ENCODE measurements around the gene PRDM16. TPM values are rescaled to one million over a fixed set of nuclear protein-coding genes. Genes with fewer than 3 reads are reported as not detected.

The PRDM16 gene
- total RNA-seq, 4 donors from 2014 or later = 0.08 to 0.19 (median 0.12) TPM

GRCh38 chr1:3329640-3330281, 260.8 kb downstream of the PRDM16 start:
- DNase-seq = no peak
- WGBS, 2 donors = 79 to 89% methylated on average over 4 to 5 of the region's 12 CpGs
- intact Hi-C loops (cut with DNase I) = no loop called here
- TF ChIP-seq POLR2A (IDR thresholded peaks at IDR 0.05) (no peak), CTCF (IDR thresholded peaks at IDR 0.05) (no peak)
- no peaks in the 10 kb centered on the region for H3K9me3 ChIP-seq
- H3K27ac ChIP-seq = no peak overlapping the region
- peaks cover 0 to 67% (median 0%) of the 10 kb centered on the region in 4 donors for H3K27me3 ChIP-seq
- H3K36me3 ChIP-seq = no peaks in the 10 kb centered on the region
- no peaks in the 10 kb centered on the region for H3K4me1 ChIP-seq
- H3K4me3 ChIP-seq = no peak overlapping the region

DNA sequence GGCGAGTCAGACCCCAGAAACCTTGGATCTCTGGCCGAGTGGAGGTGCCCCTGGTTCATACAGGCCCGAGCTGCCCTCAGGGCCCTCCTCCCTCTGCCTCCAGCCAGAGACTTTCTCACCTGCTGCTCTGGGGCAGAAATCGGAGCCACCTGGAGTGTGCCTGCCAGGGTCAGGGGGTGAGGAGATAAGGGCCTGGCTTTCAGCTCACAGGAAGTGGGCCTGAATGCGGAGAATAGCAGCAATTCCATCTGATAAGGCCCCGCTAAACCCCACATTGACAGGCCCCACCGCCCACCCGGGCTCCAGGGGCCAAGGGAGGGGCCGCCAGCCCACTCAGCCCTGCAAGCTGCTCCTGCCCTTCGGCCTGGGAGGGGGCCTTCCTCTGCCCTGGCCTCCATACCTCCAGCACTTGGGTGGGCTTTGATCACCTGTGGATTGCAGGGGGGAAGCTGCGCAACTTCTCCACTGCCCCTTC, 261.8 kb downstream of the PRDM16 start:
- Histone ChIP-seq H3K9me3 (no peaks in the 10 kb centered on the region), H3K4me1 (no peaks in the 10 kb centered on the region), H3K4me3 (no peak overlapping the region), H3K36me3 (no peaks in the 10 kb centered on the region), H3K27ac (no peak overlapping the region), H3K27me3 (peaks cover 0 to 69% (median 0%) of the 10 kb centered on the region in 4 donors)
- intact Hi-C loops (cut with DNase I) = no loop called here
- DNase-seq = no peak
- WGBS, 2 donors = 65% methylated on average over 5 of the region's 11 CpGs; no CpG with 5 or more reads in 1 of the 2 donors
- TF ChIP-seq CTCF (IDR thresholded peaks at IDR 0.05) (no peak), POLR2A (IDR thresholded peaks at IDR 0.05) (no peak)

- Histone ChIP-seq H3K27ac (no peak overlapping the region), H3K9me3 (no peaks in the 10 kb centered on the region), H3K4me3 (no peak overlapping the region), H3K27me3 (peaks cover 0 to 69% (median 0%) of the 10 kb centered on the region in 4 donors), H3K4me1 (no peaks in the 10 kb centered on the region), H3K36me3 (no peaks in the 10 kb centered on the region)
- TF ChIP-seq POLR2A (IDR thresholded peaks at IDR 0.05) (no peak), CTCF (IDR thresholded peaks at IDR 0.05) (no peak)
- 76% methylated on average over 4 of the region's 14 CpGs; no CpG with 5 or more reads in 1 of the 2 donors for WGBS, 2 donors
- intact Hi-C loops (cut with DNase I) = no loop called here
- DNase-seq = no peak
These were observed 262.6 kb downstream of the PRDM16 start for GRCh38 chr1:3331564-3331963.

DNA sequence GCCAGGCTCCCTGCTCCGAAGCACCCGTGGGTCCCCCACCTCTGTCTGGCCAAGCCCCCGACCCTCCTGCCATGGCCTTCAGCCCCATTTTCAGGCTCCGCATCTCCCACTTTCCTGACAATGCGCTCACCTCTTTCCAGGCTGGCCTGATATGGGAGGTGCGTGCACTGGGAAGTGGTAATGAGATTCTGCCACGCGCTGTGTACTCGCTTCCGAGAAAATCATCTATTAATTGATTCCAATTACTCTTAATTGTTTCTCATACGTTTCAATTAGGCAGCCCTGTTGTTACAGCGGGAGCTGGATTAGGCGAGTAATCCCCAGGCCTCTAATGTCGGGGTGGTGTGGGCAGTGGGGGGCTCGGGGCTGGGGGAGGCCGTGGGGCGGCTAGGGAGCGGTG, 263.0 kb downstream of the PRDM16 start:
- H3K9me3 ChIP-seq = no peaks in the 10 kb centered on the region
- no peak for TF ChIP-seq CTCF (IDR thresholded peaks at IDR 0.05)
- TF ChIP-seq POLR2A (IDR thresholded peaks at IDR 0.05) = no peak
- 85 to 86% methylated on average over 13 of the region's 18 CpGs for WGBS, 2 donors
- peaks cover 0 to 64% (median 0%) of the 10 kb centered on the region in 4 donors for H3K27me3 ChIP-seq
- no peaks in the 10 kb centered on the region for H3K4me1 ChIP-seq
- no peaks in the 10 kb centered on the region for H3K36me3 ChIP-seq
- H3K27ac ChIP-seq = no peak overlapping the region
- intact Hi-C loops (cut with DNase I) = no loop called here
- no peak overlapping the region for H3K4me3 ChIP-seq
- DNase-seq = no peak

DNA sequence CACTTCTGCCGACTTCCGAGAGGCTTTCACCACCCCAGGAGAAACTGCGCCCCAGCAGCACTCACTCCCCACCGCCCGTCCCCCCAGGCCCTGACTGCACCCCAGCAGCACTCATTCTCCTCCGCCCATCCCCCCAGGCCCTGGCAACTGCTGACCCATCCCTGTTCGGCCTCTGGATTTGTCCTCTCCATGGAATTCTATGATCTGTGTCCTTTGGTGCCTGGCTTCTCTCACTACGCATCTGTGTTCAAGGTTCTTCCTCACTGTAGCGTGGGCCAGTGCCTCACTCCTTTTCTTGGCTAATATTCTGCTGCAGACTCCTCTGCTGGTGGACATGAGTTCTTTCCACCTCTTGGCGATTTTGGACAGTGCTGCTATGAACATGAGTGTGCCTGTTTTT, 263.7 kb downstream of the PRDM16 start:
- H3K27me3 ChIP-seq = peaks cover 0 to 61% (median 0%) of the 10 kb centered on the region in 4 donors
- no peak overlapping the region for H3K27ac ChIP-seq
- no peak overlapping the region for H3K4me3 ChIP-seq
- no peak for TF ChIP-seq POLR2A (IDR thresholded peaks at IDR 0.05)
- no peak for TF ChIP-seq CTCF (IDR thresholded peaks at IDR 0.05)
- DNase-seq = no peak
- 78% methylated on average over 9 to 10 of the region's 10 CpGs for WGBS, 2 donors
- H3K36me3 ChIP-seq = no peaks in the 10 kb centered on the region
- no peaks in the 10 kb centered on the region for H3K4me1 ChIP-seq
- intact Hi-C loops (cut with DNase I) = no loop called here
- H3K9me3 ChIP-seq = no peaks in the 10 kb centered on the region
